Endothelial cell of umbilical vein (primary cell): ENCODE results near the gene HOXC5.

Experiments used
- EZH2 ChIP-seq: IDR thresholded peaks from 2 replicates; pipeline ENCODE4 v1.6.1; 2012; ENCODE audit warnings: borderline replicate concordance, low read depth, mild to moderate bottlenecking, moderate library complexity, low read length, inconsistent platforms; ENCODE audit not compliant: severe bottlenecking
- FOS ChIP-seq: IDR thresholded peaks from 2 replicates; pipeline ENCODE4 v1.6.1; 2011; ENCODE audit warnings: mild to moderate bottlenecking, low read length, moderate library complexity, borderline replicate concordance; ENCODE audit not compliant: insufficient read depth
- GATA2 ChIP-seq: IDR thresholded peaks from 2 replicates; pipeline ENCODE4 v1.7.0; 2011; ENCODE audit warnings: low read depth, mild to moderate bottlenecking, moderate library complexity, mixed read lengths, low read length; ENCODE audit not compliant: insufficient read length, insufficient read depth
- JUN ChIP-seq: IDR thresholded peaks from 2 replicates; pipeline ENCODE4 v1.6.1; 2011; ENCODE audit warnings: borderline replicate concordance, low read depth; ENCODE audit not compliant: insufficient read length, insufficient read depth
- MYC ChIP-seq: IDR thresholded peaks from one replicate; pipeline ENCODE4 v1.6.1; 2011; ENCODE audit warnings: mild to moderate bottlenecking, low read depth, low read length
- POLR2A ChIP-seq: IDR thresholded peaks from 2 replicates; pipeline ENCODE4 v1.6.1; 2012; ENCODE audit warnings: low read depth, mild to moderate bottlenecking, control low read depth, low read length
- POLR2AphosphoS5 ChIP-seq: IDR thresholded peaks from 2 replicates; pipeline ENCODE4 v1.6.1; 2012; ENCODE audit warnings: low read depth, mild to moderate bottlenecking, control low read depth, low read length, moderate library complexity; ENCODE audit not compliant: insufficient read depth
- TF ChIP-seq, protein P1 (sequence below), 2 donors: IDR thresholded peaks; 1 replicate in 1 of 2; 2 replicates in 1 of 2; pipeline ENCODE4 v1.5.1; 2011; ENCODE audit warnings: low read length in 2 of 2, mild to moderate bottlenecking in 2 of 2, moderate library complexity in 2 of 2, control low read depth in 1 of 2, inconsistent platforms in 1 of 2, low read depth in 1 of 2; ENCODE audit not compliant: insufficient read depth in 1 of 2; ENCODE audit errors: extremely low read depth in 1 of 2
- TF ChIP-seq, protein P2 (sequence below): IDR thresholded peaks from 2 replicates; pipeline ENCODE4 v1.6.1; 2011; ENCODE audit not compliant: insufficient read depth, insufficient read length

DNA sequence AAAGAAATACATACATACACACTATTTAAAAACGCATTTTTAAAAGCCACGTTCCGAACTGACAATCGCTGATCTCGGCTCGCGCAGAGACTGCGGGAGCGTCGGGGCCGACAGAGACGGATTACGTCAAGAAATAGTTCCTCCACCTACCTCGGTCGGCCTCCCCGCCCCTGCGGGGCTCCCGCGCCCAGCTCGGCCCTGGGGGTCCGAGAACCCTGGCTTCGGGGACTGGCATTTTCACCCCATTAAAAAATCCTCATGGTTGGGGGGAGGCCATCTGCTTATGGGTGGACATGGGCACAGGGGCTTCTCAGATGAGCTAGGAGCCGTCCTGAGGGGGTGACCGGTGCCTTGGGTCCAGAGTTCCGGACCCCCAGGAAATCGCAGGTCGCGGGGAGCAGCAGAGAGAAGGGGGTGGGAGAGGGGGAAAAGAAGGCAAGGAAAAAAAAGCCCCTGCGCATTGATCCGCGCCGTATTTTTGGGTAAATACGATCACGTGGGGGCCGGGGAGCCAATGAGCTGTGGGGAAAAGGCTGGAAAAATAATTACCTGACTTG is 33.2 kb upstream of the HOXC5 start:
- TF ChIP-seq POLR2A (no peak), EZH2 (no peak), POLR2AphosphoS5 (no peak), JUN (no peak), GATA2 (no peak), MYC (no peak), FOS (no peak)
- TF ChIP-seq, protein P1, sequence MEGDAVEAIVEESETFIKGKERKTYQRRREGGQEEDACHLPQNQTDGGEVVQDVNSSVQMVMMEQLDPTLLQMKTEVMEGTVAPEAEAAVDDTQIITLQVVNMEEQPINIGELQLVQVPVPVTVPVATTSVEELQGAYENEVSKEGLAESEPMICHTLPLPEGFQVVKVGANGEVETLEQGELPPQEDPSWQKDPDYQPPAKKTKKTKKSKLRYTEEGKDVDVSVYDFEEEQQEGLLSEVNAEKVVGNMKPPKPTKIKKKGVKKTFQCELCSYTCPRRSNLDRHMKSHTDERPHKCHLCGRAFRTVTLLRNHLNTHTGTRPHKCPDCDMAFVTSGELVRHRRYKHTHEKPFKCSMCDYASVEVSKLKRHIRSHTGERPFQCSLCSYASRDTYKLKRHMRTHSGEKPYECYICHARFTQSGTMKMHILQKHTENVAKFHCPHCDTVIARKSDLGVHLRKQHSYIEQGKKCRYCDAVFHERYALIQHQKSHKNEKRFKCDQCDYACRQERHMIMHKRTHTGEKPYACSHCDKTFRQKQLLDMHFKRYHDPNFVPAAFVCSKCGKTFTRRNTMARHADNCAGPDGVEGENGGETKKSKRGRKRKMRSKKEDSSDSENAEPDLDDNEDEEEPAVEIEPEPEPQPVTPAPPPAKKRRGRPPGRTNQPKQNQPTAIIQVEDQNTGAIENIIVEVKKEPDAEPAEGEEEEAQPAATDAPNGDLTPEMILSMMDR (IDR thresholded peaks at IDR 0.05; ENCODE audit: extremely low read depth in 1 of 2, insufficient read depth in 1 of 2, low read depth in 1 of 2, low read length in 2 of 2): no peak
- TF ChIP-seq, protein P2, sequence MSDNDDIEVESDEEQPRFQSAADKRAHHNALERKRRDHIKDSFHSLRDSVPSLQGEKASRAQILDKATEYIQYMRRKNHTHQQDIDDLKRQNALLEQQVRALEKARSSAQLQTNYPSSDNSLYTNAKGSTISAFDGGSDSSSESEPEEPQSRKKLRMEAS: no peak
